ENCODE results near the gene SPOCK2. TPM values are rescaled to one million over a fixed set of nuclear protein-coding genes. Genes with fewer than 3 reads are reported as not detected.
"Not testable (repeated sequence)": the region's sequence is repeated elsewhere in the genome, so short reads cannot be mapped to it uniquely, and the experiment has no call there.

SPOCK2 gene
- total RNA-seq, 1 experiment from 2014 or later = 0.33 TPM

- Histone ChIP-seq H3K36me3 (ENCODE audit: low read depth, low read length) (no peaks in the 10 kb centered on the region), H3K9me2 (replicated peaks; ENCODE audit: low read length) (no peaks in the 10 kb centered on the region), H4K20me1 (ENCODE audit: low read length) (no peaks in the 10 kb centered on the region), H3F3A (ENCODE audit: low read length, unreplicated experiment) (no peaks in the 10 kb centered on the region), H3K27ac (ENCODE audit: low read length) (peak overlapping the region; percentile 20; the same call in 1 of the 2 replicates), H3K4me2 (ENCODE audit: low read length) (no peak overlapping the region), H3K79me2 (ENCODE audit: low read length) (no peaks in the 10 kb centered on the region), H3K4me1 (ENCODE audit: insufficient read depth, low read length) (peaks cover 41% of the 10 kb centered on the region), H3K9me3 (ENCODE audit: low read length) (no peaks in the 10 kb centered on the region), H3K9ac (ENCODE audit: low read length) (no peak overlapping the region), H3K4me3 (ENCODE audit: low read length) (no peak overlapping the region), H3K27me3 (ENCODE audit: low read length) (no peaks in the 10 kb centered on the region), H2AFZ (ENCODE audit: low read length) (no peak overlapping the region)
- ATAC-seq = peak; percentile 77
- no peak for TF ChIP-seq EZH2 (IDR thresholded peaks at IDR 0.05; ENCODE audit: low read length, unreplicated experiment)
- ChIA-PET CTCF (no interaction called here), POLR2A (ENCODE audit: unreplicated experiment) (no interaction called here)
- TSS peak; percentile 55 for BruUV-seq (replicated peaks)
- DNase-seq = peak; percentile 81
- intact Hi-C loops (cut with micrococcal nuclease) = no loop called here
Measured at GRCh38 chr10:72108830-72109635, 20.7 kb upstream of the SPOCK2 start.

GRCh38 chr10:72108004-72108370 is 19.6 kb upstream of the SPOCK2 start:
- CTCF ChIA-PET = interaction anchor here (0.7 kb wide), 1 partner anchor 160 kb away, joined by 4 read pairs; no protein-coding TSS in a partner anchor
- Histone ChIP-seq H3K27ac (ENCODE audit: low read length) (peak overlapping the region; percentile 75), H3K4me2 (ENCODE audit: low read length) (peak overlapping the region; percentile 82), H3K4me1 (ENCODE audit: insufficient read depth, low read length) (peaks cover 41% of the 10 kb centered on the region)
- H4K20me1 ChIP-seq (ENCODE audit: low read length); H3K27me3 ChIP-seq (ENCODE audit: low read length); H3K9me3 ChIP-seq (ENCODE audit: low read length); intact Hi-C loops (cut with micrococcal nuclease); H3K36me3 ChIP-seq (ENCODE audit: low read depth, low read length); H3F3A ChIP-seq (ENCODE audit: low read length, unreplicated experiment); H2AFZ ChIP-seq (ENCODE audit: low read length); H3K9ac ChIP-seq (ENCODE audit: low read length); H3K4me3 ChIP-seq (ENCODE audit: low read length); POLR2A ChIA-PET (ENCODE audit: unreplicated experiment); DNase-seq; BruUV-seq (replicated peaks); H3K79me2 ChIP-seq (ENCODE audit: low read length); ATAC-seq; H3K9me2 ChIP-seq (replicated peaks; ENCODE audit: low read length): not testable (repeated sequence)

DNA sequence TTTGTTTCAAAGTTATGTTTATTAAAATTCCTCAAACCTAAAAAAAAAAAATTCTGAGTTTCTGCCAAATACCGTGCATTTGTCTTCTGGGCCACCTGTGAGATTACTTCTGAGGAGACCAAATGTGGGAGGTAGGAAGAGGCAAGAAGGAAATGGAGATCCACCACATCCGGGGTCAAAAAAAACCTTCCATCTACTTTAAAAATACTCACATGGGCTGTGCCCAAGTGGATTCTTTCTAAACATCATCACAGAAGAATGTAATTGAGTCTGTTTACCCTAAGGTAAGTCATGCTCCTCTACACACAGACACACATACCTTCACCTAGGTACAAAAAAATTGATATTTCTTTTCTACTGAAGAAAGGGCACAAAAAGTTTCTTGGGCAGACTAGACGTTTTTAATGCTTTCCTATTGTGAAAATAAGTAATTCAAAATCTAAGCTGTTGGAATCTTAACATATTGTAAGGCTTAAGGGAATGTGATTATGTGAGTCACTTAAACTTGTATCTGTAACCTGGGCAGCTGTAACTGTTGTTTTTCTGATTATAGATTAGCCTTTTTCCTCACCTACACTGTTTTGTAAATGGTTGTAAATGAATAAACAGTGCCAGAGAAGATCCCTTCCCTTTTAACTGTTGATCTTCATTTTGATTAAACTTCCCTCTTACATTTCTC is 19.1 kb upstream of the SPOCK2 start:
- Histone ChIP-seq H3K4me1 (ENCODE audit: insufficient read depth, low read length) (peaks cover 41% of the 10 kb centered on the region), H3K9me2 (replicated peaks; ENCODE audit: low read length) (no peaks in the 10 kb centered on the region), H3K4me3 (ENCODE audit: low read length) (no peak overlapping the region), H3K36me3 (ENCODE audit: low read depth, low read length) (no peaks in the 10 kb centered on the region), H3K9me3 (ENCODE audit: low read length) (no peaks in the 10 kb centered on the region), H2AFZ (ENCODE audit: low read length) (no peak overlapping the region), H3K27ac (ENCODE audit: low read length) (peak overlapping the region; percentile 75), H3K27me3 (ENCODE audit: low read length) (no peaks in the 10 kb centered on the region), H3F3A (ENCODE audit: low read length, unreplicated experiment) (no peaks in the 10 kb centered on the region), H3K9ac (ENCODE audit: low read length) (no peak overlapping the region), H3K4me2 (ENCODE audit: low read length) (peak overlapping the region; percentile 82), H3K79me2 (ENCODE audit: low read length) (no peaks in the 10 kb centered on the region), H4K20me1 (ENCODE audit: low read length) (no peaks in the 10 kb centered on the region)
- intact Hi-C loops (cut with micrococcal nuclease) = no loop called here
- TF ChIP-seq EZH2phosphoT487 (IDR thresholded peaks at IDR 0.05; ENCODE audit: borderline replicate concordance, low read length) (no peak), CTCF (conservative IDR thresholded peaks at IDR 0.05; ENCODE audit: low read depth, low read length) (no peak), EZH2 (IDR thresholded peaks at IDR 0.05; ENCODE audit: low read length, unreplicated experiment) (no peak)
- ChIA-PET POLR2A (ENCODE audit: unreplicated experiment) (no interaction called here), CTCF (interaction anchor here (0.6 kb wide), 1 partner anchor 64 kb away, joined by 3 read pairs; no protein-coding TSS in a partner anchor)
- BruUV-seq (replicated peaks) = TSS peak; percentile 94
- peak; percentile 89 for DNase-seq
- peak; percentile 87 for ATAC-seq
